Measurements from ENCODE around the gene KCNH5.

GRCh38 chr14:62710811-62711210 lies 334.4 kb downstream of the KCNH5 start:
- TF ChIP-seq CTCF (IDR thresholded peaks at IDR 0.05; ENCODE audit: low read depth, low read length): no peak
- no peak for TF ChIP-seq MYC (IDR thresholded peaks at IDR 0.05; ENCODE audit: low read depth, low read length)
- no peak for TF ChIP-seq POLR2A (IDR thresholded peaks at IDR 0.05; ENCODE audit: extremely low read depth, insufficient read length)
